ENCODE measurements around the gene RYR2. TPM values are rescaled to one million over a fixed set of nuclear protein-coding genes. Genes with fewer than 3 reads are reported as not detected.
A peak's percentile ranks its signal among the peaks of the same experiment; 100 is the strongest.

RYR2 gene
- total and polyA plus RNA-seq, 9 of the 15 experiments (the other 6 are each of a cell fraction or from before 2014, with no cell fraction given), result 0.03 to 0.42 (median 0.14) TPM

GRCh38 chr1:237864338-237865244 is 822.6 kb downstream of the RYR2 start (continued):
- TF ChIP-seq BRD4 (IDR thresholded peaks at IDR 0.05) (no peak), POLR3G (IDR thresholded peaks at IDR 0.05; ENCODE audit: extremely low read depth, insufficient read length, insufficient replicate concordance) (no peak), ZMIZ1 (IDR thresholded peaks at IDR 0.05; ENCODE audit: low read depth in 2 of 2, low read length in 2 of 2) (no peak), SMAD1 (IDR thresholded peaks at IDR 0.05; ENCODE audit: low read depth, low read length, partially characterized antibody) (no peak), E2F6 (IDR thresholded peaks at IDR 0.05; ENCODE audit: borderline replicate concordance in 1 of 2, extremely low read depth in 1 of 2, insufficient read depth in 1 of 2, insufficient read length in 1 of 2, low read depth in 1 of 2, low read length in 1 of 2, poor library complexity in 1 of 2, severe bottlenecking in 1 of 2) (peak; percentile 37 to 62), RAD21 (CRISPR knock-in tag; conservative IDR thresholded peaks at IDR 0.05 in 1 of 2, IDR thresholded peaks at IDR 0.05 in 1 of 2) (peak; percentile 75 to 78), ZBED1 (IDR thresholded peaks at IDR 0.05) (no peak), ZNF121 (CRISPR knock-in tag; conservative IDR thresholded peaks at IDR 0.05) (no peak), NFE2L1 (tag; IDR thresholded peaks at IDR 0.05; ENCODE audit: borderline replicate concordance, low read depth) (no peak), TFAM (CRISPR knock-in tag; conservative IDR thresholded peaks at IDR 0.05) (no peak), DEAF1 (CRISPR knock-in tag; IDR thresholded peaks at IDR 0.05) (peak; percentile 41; the same call in 1 of the 2 replicates), ZBTB17 (CRISPR knock-in tag; IDR thresholded peaks at IDR 0.05) (no peak), ZNF766 (CRISPR knock-in tag; conservative IDR thresholded peaks at IDR 0.05) (no peak), ZNF740 (CRISPR knock-in tag; IDR thresholded peaks at IDR 0.05) (no peak), ZNF740 (tag; IDR thresholded peaks at IDR 0.05) (no peak), THRB (CRISPR knock-in tag; conservative IDR thresholded peaks at IDR 0.05) (no peak), FOXJ2 (tag; IDR thresholded peaks at IDR 0.05) (no peak)
